RWPE2 (cell line): ENCODE measurements around the gene KRTAP19-3.

ENCODE experiments used
- ATAC-seq: fragments of 200-7000 bp; cut with Tn5 transposase; 3 replicates; pipeline ENCODE4 v1.9.1; 2021; ENCODE audit warnings: low read depth
- DNase-seq: peaks from one replicate; pipeline ENCODE4 v3.0.0-alpha.2; 2020; ENCODE audit warnings: low spot score
- H3K27ac ChIP-seq: fragments of 450-650 bp; 2 replicates; pipeline ENCODE4 v1.5.1; 2017; ENCODE audit warnings: mild to moderate bottlenecking; ENCODE audit not compliant: poor library complexity, severe bottlenecking
- H3K27me3 ChIP-seq: fragments of 250-450 bp; sonication (Bioruptor Pico); 2 replicates; pipeline ENCODE4 v1.5.1; 2021; ENCODE audit warnings: mild to moderate bottlenecking, moderate library complexity; ENCODE audit not compliant: insufficient read depth, poor library complexity, severe bottlenecking
- H3K36me3 ChIP-seq: fragments of 250-450 bp; sonication (Bioruptor Pico); 2 replicates; pipeline ENCODE4 v1.5.1; 2020; ENCODE audit warnings: low read depth, mild to moderate bottlenecking, moderate library complexity
- H3K4me1 ChIP-seq: fragments of 250-450 bp; sonication (Bioruptor Pico); 2 replicates; pipeline ENCODE4 v1.5.1; 2021; ENCODE audit warnings: mild to moderate bottlenecking, moderate library complexity; ENCODE audit not compliant: insufficient read depth, poor library complexity, severe bottlenecking
- H3K4me3 ChIP-seq: fragments of 250-450 bp; sonication (Bioruptor Pico); 2 replicates; pipeline ENCODE4 v1.5.1; 2021; ENCODE audit warnings: mild to moderate bottlenecking, moderate library complexity; ENCODE audit not compliant: severe bottlenecking
- H3K9me3 ChIP-seq: fragments of 250-450 bp; sonication (Bioruptor Pico); 2 replicates; pipeline ENCODE4 v1.5.1; 2021; ENCODE audit warnings: mild to moderate bottlenecking, moderate library complexity; ENCODE audit not compliant: severe bottlenecking
- CTCF ChIP-seq: fragments of 450-650 bp; IDR thresholded peaks from one replicate; pipeline ENCODE4 v1.5.1; 2017; ENCODE audit warnings: mild to moderate bottlenecking, moderate library complexity; ENCODE audit not compliant: poor library complexity, severe bottlenecking

Gene KRTAP19-3

GRCh38 chr21:30447056-30447455 is 44.8 kb downstream of the KRTAP19-3 start:
- Histone ChIP-seq H3K4me1 (no peaks in the 10 kb centered on the region), H3K4me3 (no peak overlapping the region), H3K9me3 (no peaks in the 10 kb centered on the region), H3K36me3 (no peaks in the 10 kb centered on the region), H3K27ac (no peak overlapping the region), H3K27me3 (no peaks in the 10 kb centered on the region)
- DNase-seq (no peak), ATAC-seq (no peak)
- no peak for TF ChIP-seq CTCF

GRCh38 chr21:30444204-30444603 is 47.6 kb downstream of the KRTAP19-3 start:
- TF ChIP-seq CTCF, result no peak
- Histone ChIP-seq H3K9me3 (no peaks in the 10 kb centered on the region), H3K36me3 (no peaks in the 10 kb centered on the region), H3K27me3 (no peaks in the 10 kb centered on the region), H3K27ac (no peak overlapping the region), H3K4me1 (no peaks in the 10 kb centered on the region), H3K4me3 (no peak overlapping the region)
- no peak for DNase-seq
- ATAC-seq, result no peak

- no peaks in the 10 kb centered on the region for H3K9me3 ChIP-seq
- H3K36me3 ChIP-seq, result no peaks in the 10 kb centered on the region
- no peak for TF ChIP-seq CTCF
- no peaks in the 10 kb centered on the region for H3K4me1 ChIP-seq
- DNase-seq (no peak), ATAC-seq (no peak)
- no peak overlapping the region for H3K27ac ChIP-seq
- H3K4me3 ChIP-seq, result no peak overlapping the region
- H3K27me3 ChIP-seq, result peaks cover 1% of the 10 kb centered on the region
Observed at GRCh38 chr21:30443226-30443625, 48.6 kb downstream of the KRTAP19-3 start.
